ENCODE measurements around the gene SLC17A5.

- TF ChIP-seq CTCF (IDR thresholded peaks at IDR 0.05; ENCODE audit: low read length) (no peak), EZH2 (IDR thresholded peaks at IDR 0.05; ENCODE audit: borderline replicate concordance, low read length) (no peak)
Observed at GRCh38 chr6:73579851-73580246, 73.9 kb downstream of the SLC17A5 start.

All from OCI-LY1 (cell line).